Retina (tissue), 1 donor: ENCODE results near the gene RGS14.
A peak's percentile ranks its signal among the peaks of the same experiment; 100 is the strongest.

ENCODE experiments used
- DNase-seq: peaks from one replicate; pipeline ENCODE4 v3.0.0-alpha.2; 2016

The RGS14 gene

GRCh38 chr5:177385720-177386119 lies 28.0 kb downstream of the RGS14 start:
- DNase-seq = no peak

- DNase-seq = no peak
These were observed 28.8 kb downstream of the RGS14 start for GRCh38 chr5:177386542-177386941.

- DNase-seq = no peak
These were observed 29.7 kb downstream of the RGS14 start for GRCh38 chr5:177387405-177387804.

- DNase-seq = no peak
These were observed 30.9 kb downstream of the RGS14 start for GRCh38 chr5:177388521-177389052.

GRCh38 chr5:177389241-177390169 lies 31.8 kb downstream of the RGS14 start:
- no peak for DNase-seq

GRCh38 chr5:177390363-177391300 lies 32.9 kb downstream of the RGS14 start:
- DNase-seq = peak; percentile 93

GRCh38 chr5:177392765-177393164 lies 35.0 kb downstream of the RGS14 start:
- DNase-seq = no peak

- no peak for DNase-seq
These were observed 35.6 kb downstream of the RGS14 start for GRCh38 chr5:177393206-177393765.

GRCh38 chr5:177393990-177394389 lies 36.3 kb downstream of the RGS14 start:
- no peak for DNase-seq

GRCh38 chr5:177396078-177396477 lies 38.4 kb downstream of the RGS14 start:
- no peak for DNase-seq

GRCh38 chr5:177396807-177397206 lies 39.1 kb downstream of the RGS14 start:
- DNase-seq = no peak

- DNase-seq = no peak
These were observed 40.2 kb downstream of the RGS14 start for GRCh38 chr5:177397875-177398390.

- DNase-seq = peak; percentile 77
These were observed 42.5 kb downstream of the RGS14 start, which contains the start of gene PFN3 for GRCh38 chr5:177399997-177400868. TSS of gene PFN3 (minus strand) at chr5:177400661. CDS start at chr5:177400576, 85 bp downstream.

GRCh38 chr5:177402271-177403043 lies 44.7 kb downstream of the RGS14 start:
- peak; percentile 82 for DNase-seq

- DNase-seq = no peak
These were observed 45.5 kb downstream of the RGS14 start for GRCh38 chr5:177403102-177403791.

GRCh38 chr5:177403792-177404640 lies 46.3 kb downstream of the RGS14 start:
- peak; percentile 89 for DNase-seq

- DNase-seq = no peak
These were observed 47.0 kb downstream of the RGS14 start for GRCh38 chr5:177404641-177405179.

- no peak for DNase-seq
These were observed 47.6 kb downstream of the RGS14 start for GRCh38 chr5:177405312-177405711.

GRCh38 chr5:177405805-177406204 lies 48.1 kb downstream of the RGS14 start:
- DNase-seq = no peak
